Measurements from ENCODE around the gene COPG2.
"Not testable (repeated sequence)": the region's sequence is repeated elsewhere in the genome, so short reads cannot be mapped to it uniquely, and the experiment has no call there.

The COPG2 gene

DNA sequence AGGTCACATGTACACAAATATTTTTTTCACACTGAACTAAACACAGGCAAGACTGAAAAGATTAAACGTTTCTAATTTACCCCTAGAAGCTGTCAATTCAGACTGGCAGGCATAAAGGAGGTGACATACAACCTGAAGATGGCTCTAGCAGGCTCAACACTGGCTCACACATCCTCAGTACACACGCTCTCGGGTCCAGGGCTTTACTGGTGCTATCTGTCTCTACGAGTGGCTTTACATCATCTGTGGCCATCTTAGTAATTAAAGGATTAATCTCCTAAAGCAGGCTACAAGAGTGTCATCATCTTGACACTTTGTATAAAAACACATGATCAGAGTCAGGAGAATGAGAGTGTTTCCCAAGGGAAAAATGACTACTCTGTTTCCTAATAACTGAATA is 57.3 kb downstream of the COPG2 start:
- Histone ChIP-seq H3K36me3 (ENCODE audit: insufficient read depth, low read length) (peaks cover 52% of the 10 kb centered on the region), H3K9me3 (ENCODE audit: low read depth, low read length) (no peaks in the 10 kb centered on the region), H3K9ac (ENCODE audit: insufficient read length) (no peak overlapping the region), H3K4me3 (no peak overlapping the region), H3K27ac (no peak overlapping the region)
- TF ChIP-seq POLR2AphosphoS5 (IDR thresholded peaks at IDR 0.05; ENCODE audit: borderline replicate concordance, low read depth, low read length) (no peak), EZH2 (IDR thresholded peaks at IDR 0.05) (no peak), FOXP2 (optimal IDR thresholded peaks at IDR 0.05; ENCODE audit: control extremely low read depth, extremely low read length, insufficient read depth) (no peak)
- DNase-seq (ENCODE audit: low read depth, low spot score) = no peak

DNA sequence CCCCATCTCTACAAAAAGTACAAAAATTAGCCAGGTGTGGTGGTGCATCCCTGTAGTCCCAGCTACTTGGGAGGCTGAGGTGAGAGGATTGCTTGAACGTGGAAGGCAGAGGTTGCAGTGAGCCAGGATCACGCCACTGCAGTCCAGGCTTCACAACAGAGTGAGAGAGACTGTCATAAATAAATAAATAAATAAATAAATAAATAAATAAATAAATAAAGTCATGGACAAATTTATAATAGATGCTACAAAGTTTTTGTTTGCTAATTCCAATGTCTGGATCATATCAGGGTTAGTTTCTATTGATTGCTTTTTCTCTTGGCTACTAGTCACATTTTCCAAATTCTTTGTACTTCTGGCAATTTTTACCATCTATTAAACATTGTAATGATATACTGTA is 61.5 kb downstream of the COPG2 start:
- not testable (repeated sequence) for H3K4me3 ChIP-seq; H3K9ac ChIP-seq (ENCODE audit: insufficient read length); H3K9me3 ChIP-seq (ENCODE audit: low read depth, low read length); H3K27ac ChIP-seq; DNase-seq (ENCODE audit: low read depth, low spot score)
- H3K36me3 ChIP-seq (ENCODE audit: insufficient read depth, low read length) = peaks cover 50% of the 10 kb centered on the region

DNA sequence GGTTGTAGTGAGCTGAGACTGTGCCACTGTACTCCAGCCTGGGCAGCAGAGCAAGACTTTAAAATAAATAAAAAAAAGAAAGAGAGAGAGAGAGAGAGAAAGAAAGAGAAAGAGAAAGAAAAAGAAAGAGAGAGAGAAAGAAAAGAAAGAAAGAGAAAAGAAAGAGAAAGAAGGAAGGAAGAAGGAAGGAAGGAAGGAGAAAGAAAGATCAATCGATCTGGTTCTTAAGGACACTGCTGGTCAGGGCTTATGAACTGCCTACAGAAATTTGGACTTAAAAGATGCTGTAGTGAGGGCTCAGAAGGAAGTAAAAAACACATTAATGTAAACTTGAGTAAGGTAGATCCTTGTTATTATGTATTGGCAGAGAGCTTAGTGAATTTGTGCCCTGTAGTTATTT is 62.4 kb downstream of the COPG2 start:
- DNase-seq (ENCODE audit: low read depth, low spot score) = no peak
- H3K9me3 ChIP-seq (ENCODE audit: low read depth, low read length) = no peaks in the 10 kb centered on the region
- peaks cover 44% of the 10 kb centered on the region for H3K36me3 ChIP-seq (ENCODE audit: insufficient read depth, low read length)
- TF ChIP-seq EZH2 (IDR thresholded peaks at IDR 0.05) = no peak
- no peak for TF ChIP-seq FOXP2 (optimal IDR thresholded peaks at IDR 0.05; ENCODE audit: control extremely low read depth, extremely low read length, insufficient read depth)
- no peak for TF ChIP-seq POLR2AphosphoS5 (IDR thresholded peaks at IDR 0.05; ENCODE audit: borderline replicate concordance, low read depth, low read length)
- H3K27ac ChIP-seq = no peak overlapping the region
- H3K9ac ChIP-seq (ENCODE audit: insufficient read length) = no peak overlapping the region
- no peak overlapping the region for H3K4me3 ChIP-seq

DNA sequence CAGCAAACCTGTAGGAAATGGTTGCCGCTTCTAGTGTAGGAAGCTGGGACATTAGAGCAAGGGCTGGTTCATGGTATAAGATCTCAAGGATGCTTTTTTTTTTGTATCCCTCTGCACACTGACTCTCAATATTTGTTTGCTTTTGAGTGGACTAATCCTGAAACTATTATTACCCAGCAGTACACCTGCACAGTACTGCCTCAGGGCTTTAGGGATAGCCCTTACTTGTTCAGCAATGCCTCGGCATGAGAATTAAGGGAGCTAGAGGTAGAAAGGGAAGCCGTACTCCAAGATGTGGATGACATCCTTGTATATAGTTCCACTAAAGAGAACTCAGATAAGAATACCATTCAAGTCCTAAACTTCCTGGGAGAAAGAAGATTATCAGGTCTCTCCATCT is 70.5 kb downstream of the COPG2 start:
- Histone ChIP-seq H3K9me3 (ENCODE audit: low read depth, low read length) (no peaks in the 10 kb centered on the region), H3K9ac (ENCODE audit: insufficient read length) (no peak overlapping the region), H3K36me3 (ENCODE audit: insufficient read depth, low read length) (no peaks in the 10 kb centered on the region), H3K27ac (no peak overlapping the region), H3K4me3 (no peak overlapping the region)
- TF ChIP-seq POLR2AphosphoS5 (IDR thresholded peaks at IDR 0.05; ENCODE audit: borderline replicate concordance, low read depth, low read length) (no peak), FOXP2 (optimal IDR thresholded peaks at IDR 0.05; ENCODE audit: control extremely low read depth, extremely low read length, insufficient read depth) (no peak), EZH2 (IDR thresholded peaks at IDR 0.05) (no peak)
- no peak for DNase-seq (ENCODE audit: low read depth, low spot score)

DNA sequence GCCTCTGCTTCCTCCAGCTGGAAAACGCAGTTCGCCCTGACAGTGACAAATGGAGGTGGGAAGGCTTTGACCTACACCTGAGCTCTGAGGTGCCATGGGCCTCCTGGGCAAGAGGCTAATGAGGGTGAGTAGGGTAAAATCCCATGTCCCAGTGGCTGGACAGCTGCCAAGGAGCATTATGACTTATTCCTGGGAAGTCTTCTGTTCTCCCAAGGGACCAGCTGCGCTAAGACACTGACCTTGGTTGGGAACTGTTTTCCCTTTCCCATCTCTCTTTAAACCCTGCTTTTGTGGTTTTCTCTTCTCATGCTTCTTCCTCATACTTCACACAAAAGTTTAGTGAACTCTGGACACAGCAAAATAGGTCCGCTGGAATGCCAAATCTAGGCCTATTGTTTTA is 72.6 kb downstream of the COPG2 start:
- H3K9me3 ChIP-seq (ENCODE audit: low read depth, low read length) = no peaks in the 10 kb centered on the region
- no peak for TF ChIP-seq POLR2AphosphoS5 (IDR thresholded peaks at IDR 0.05; ENCODE audit: borderline replicate concordance, low read depth, low read length)
- TF ChIP-seq EZH2 (IDR thresholded peaks at IDR 0.05) = no peak
- no peak for TF ChIP-seq FOXP2 (optimal IDR thresholded peaks at IDR 0.05; ENCODE audit: control extremely low read depth, extremely low read length, insufficient read depth)
- H3K4me3 ChIP-seq = no peak overlapping the region
- no peak for DNase-seq (ENCODE audit: low read depth, low spot score)
- no peak overlapping the region for H3K27ac ChIP-seq
- no peak overlapping the region for H3K9ac ChIP-seq (ENCODE audit: insufficient read length)
- H3K36me3 ChIP-seq (ENCODE audit: insufficient read depth, low read length) = no peaks in the 10 kb centered on the region

DNA sequence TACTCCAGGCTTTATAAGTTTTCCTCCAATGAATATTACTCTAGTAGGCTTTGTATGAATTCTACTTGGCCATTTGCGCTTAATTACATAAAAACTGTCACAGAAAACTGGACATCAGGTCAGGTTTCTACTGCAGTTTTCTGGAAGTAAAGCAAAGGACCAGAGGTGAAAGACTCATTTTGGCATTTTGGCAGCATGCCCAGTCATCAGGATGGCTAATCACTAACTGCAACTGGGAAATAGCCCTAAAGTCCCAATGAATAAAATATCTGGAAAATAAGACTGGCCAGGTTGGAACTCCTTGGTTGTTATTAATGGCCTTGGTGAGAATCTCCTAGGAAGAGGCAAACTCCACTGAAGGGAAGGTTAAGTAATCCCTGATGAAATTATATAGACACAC is 75.5 kb downstream of the COPG2 start:
- Histone ChIP-seq H3K9me3 (ENCODE audit: low read depth, low read length) (no peaks in the 10 kb centered on the region), H3K9ac (ENCODE audit: insufficient read length) (no peak overlapping the region), H3K4me3 (no peak overlapping the region), H3K27ac (no peak overlapping the region), H3K36me3 (ENCODE audit: insufficient read depth, low read length) (no peaks in the 10 kb centered on the region)
- no peak for TF ChIP-seq FOXP2 (optimal IDR thresholded peaks at IDR 0.05; ENCODE audit: control extremely low read depth, extremely low read length, insufficient read depth)
- no peak for DNase-seq (ENCODE audit: low read depth, low spot score)

DNA sequence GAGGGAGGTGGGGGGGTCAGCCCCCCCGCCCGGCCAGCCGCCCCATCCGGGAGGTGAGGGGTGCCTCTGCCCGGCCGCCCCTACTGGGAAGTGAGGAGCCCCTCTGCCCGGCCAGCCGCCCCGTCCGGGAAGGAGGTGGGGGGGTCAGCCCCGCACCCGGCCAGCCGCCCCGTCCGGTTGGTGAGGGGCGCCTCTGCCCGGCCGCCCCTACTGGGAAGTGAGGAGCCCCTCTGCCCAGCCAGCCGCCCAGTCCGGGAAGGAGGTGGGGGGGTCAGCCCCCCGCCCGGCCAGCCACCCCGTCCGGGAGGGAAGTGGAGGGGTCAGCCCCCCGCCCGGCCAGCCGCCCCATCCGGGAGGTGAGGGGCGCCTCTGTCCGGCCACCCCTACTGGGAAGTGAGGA is 77.1 kb downstream of the COPG2 start:
- H3K9me3 ChIP-seq (ENCODE audit: low read depth, low read length); H3K4me3 ChIP-seq; H3K9ac ChIP-seq (ENCODE audit: insufficient read length); DNase-seq (ENCODE audit: low read depth, low spot score); H3K36me3 ChIP-seq (ENCODE audit: insufficient read depth, low read length); H3K27ac ChIP-seq: not testable (repeated sequence)

DNA sequence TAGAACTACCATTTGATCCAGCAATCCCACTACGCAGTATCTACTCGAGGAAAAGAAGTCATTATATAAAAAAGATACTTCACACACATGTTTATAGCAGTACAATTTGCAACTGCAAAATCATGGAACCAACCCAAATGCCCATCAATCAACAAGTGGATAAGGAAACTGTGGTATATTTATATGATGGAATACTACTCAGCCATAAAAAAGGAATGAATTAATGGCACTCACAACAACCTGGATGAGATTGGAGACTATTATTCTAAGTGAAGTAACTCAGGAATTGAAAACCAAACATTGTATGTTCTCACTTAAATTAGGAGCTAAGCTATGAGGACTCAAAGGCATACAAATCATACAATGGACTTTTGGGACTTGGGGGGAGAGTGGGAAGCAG is 82.6 kb downstream of the COPG2 start:
- H3K27ac ChIP-seq; H3K36me3 ChIP-seq (ENCODE audit: insufficient read depth, low read length); DNase-seq (ENCODE audit: low read depth, low spot score); H3K9me3 ChIP-seq (ENCODE audit: low read depth, low read length); H3K9ac ChIP-seq (ENCODE audit: insufficient read length); H3K4me3 ChIP-seq: not testable (repeated sequence)

DNA sequence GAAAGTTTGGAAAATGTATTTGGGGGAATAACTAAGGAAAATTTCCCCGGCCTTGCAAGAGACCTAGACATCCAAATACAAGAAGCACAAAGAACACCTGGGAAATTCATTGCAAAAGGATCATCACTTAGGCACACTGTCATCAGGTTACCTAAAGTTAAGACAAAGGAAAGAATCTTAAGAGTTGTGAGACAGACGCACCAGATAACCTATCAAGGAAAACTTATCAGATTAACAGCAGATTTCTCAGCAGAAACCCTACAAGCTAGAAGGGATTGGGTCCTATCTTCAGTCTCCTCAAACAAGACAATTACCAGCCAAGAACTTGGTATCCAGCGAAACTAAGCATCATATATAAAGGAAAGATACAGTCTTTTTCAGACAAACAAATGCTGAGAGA is 93.4 kb downstream of the COPG2 start:
- not testable (repeated sequence) for H3K9me3 ChIP-seq (ENCODE audit: low read depth, low read length); H3K27ac ChIP-seq; H3K4me3 ChIP-seq; H3K36me3 ChIP-seq (ENCODE audit: insufficient read depth, low read length); DNase-seq (ENCODE audit: low read depth, low spot score); H3K9ac ChIP-seq (ENCODE audit: insufficient read length)

DNA sequence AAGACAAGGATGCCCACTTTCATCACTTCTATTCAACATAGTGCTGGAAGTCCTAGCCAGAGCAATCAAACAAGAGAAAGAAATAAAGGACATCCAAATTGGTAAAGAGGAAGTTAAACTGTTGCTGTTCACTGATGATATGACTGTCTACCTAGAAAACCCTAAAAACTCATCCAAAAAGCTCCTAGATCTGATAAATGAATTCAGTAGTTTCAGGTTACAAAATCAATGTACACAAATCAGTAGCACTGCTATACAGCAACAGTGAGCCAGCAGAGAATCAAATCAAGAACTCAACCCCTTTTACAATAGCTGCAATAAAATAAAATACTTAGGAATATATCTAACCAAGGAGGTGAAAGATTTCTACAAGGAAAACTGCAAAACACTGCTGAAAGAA is 98.4 kb downstream of the COPG2 start:
- not testable (repeated sequence) for H3K9ac ChIP-seq (ENCODE audit: insufficient read length); H3K4me3 ChIP-seq; DNase-seq (ENCODE audit: low read depth, low spot score); H3K36me3 ChIP-seq (ENCODE audit: insufficient read depth, low read length); H3K9me3 ChIP-seq (ENCODE audit: low read depth, low read length); H3K27ac ChIP-seq
